ENCODE results near the gene PACRG. TPM values are rescaled to one million over a fixed set of nuclear protein-coding genes. Genes with fewer than 3 reads are reported as not detected.

PACRG gene
- total RNA-seq, 1 experiment from 2014 or later = 0.26 TPM

GRCh38 chr6:163053667-163054344, 326.0 kb downstream of the PACRG start:
- Histone ChIP-seq H3K9me3 (ENCODE audit: control insufficient read depth, low read depth, low read length) (no peaks in the 10 kb centered on the region), H2BK12ac (ENCODE audit: insufficient read length, low read depth, low read length) (no peak overlapping the region), H3K4ac (ENCODE audit: low read depth, low read length) (no peak overlapping the region), H4K8ac (replicated peaks; ENCODE audit: insufficient read length, low read depth, low read length) (no peak overlapping the region), H3K56ac (ENCODE audit: insufficient read length, low read depth, low read length) (no peak overlapping the region), H2AFZ (ENCODE audit: low read length) (no peak overlapping the region), H3T11ph (ENCODE audit: low read length) (no peak overlapping the region), H3K27me3 (ENCODE audit: insufficient read depth, low read length) (no peaks in the 10 kb centered on the region), H2AK5ac (ENCODE audit: insufficient read length, low read length) (no peak overlapping the region), H2BK15ac (ENCODE audit: low read depth, low read length) (no peak overlapping the region), H3K14ac (ENCODE audit: insufficient read depth, low read length) (no peak overlapping the region), H2BK20ac (ENCODE audit: low read depth, low read length, poor library complexity, severe bottlenecking) (no peak overlapping the region), H4K5ac (ENCODE audit: insufficient read length, low read depth, low read length) (no peak overlapping the region), H3K4me1 (ENCODE audit: insufficient read depth, low read length) (no peaks in the 10 kb centered on the region), H3K9ac (ENCODE audit: extremely low read depth, insufficient read length, low read length) (no peak overlapping the region), H3K4me2 (ENCODE audit: insufficient read depth, insufficient read length, low read length) (no peak overlapping the region), H2BK120ac (ENCODE audit: low read depth, low read length, poor library complexity, severe bottlenecking) (no peak overlapping the region), H3K27ac (ENCODE audit: insufficient read length, low read depth, low read length) (no peak overlapping the region), H3K23me2 (ENCODE audit: insufficient read length, low read depth, low read length, poor library complexity, severe bottlenecking) (no peaks in the 10 kb centered on the region), H3K79me2 (ENCODE audit: insufficient read depth, low read length) (no peaks in the 10 kb centered on the region), H2BK5ac (ENCODE audit: insufficient read length, low read length) (no peak overlapping the region), H4K20me1 (ENCODE audit: control insufficient read depth, insufficient read depth, insufficient read length) (no peaks in the 10 kb centered on the region), H3K23ac (ENCODE audit: insufficient read length, low read depth, low read length) (no peak overlapping the region), H3K18ac (ENCODE audit: insufficient read length, low read depth, low read length) (no peak overlapping the region), H4K91ac (ENCODE audit: insufficient read length, low read depth, low read length) (no peak overlapping the region), H3K79me1 (ENCODE audit: insufficient read depth, low read depth, low read length, poor library complexity, severe bottlenecking) (no peaks in the 10 kb centered on the region)
- H3K27ac Mint-ChIP-seq = no peak overlapping the region
- no peaks in the 10 kb centered on the region for H3K27me3 Mint-ChIP-seq (ENCODE audit: low read depth)
- H3K36me3 Mint-ChIP-seq (ENCODE audit: insufficient read depth in 1 of 3, low read depth in 3 of 3) = peaks cover 0 to 6% (median 5%) of the 10 kb centered on the region in 3 experiments; a peak in 4 of 7 replicates
- H3K4me1 Mint-ChIP-seq = no peaks in the 10 kb centered on the region
- WGBS (ENCODE audit: extremely low coverage, insufficient read length, low lambda C conversion rate) = no CpG with 5 or more reads among the region's 11 CpGs
- TF ChIP-seq CTCF (conservative IDR thresholded peaks at IDR 0.05) = no peak
- no peak for DNase-seq
- no peak overlapping the region for H3K4me3 Mint-ChIP-seq
- peaks cover 6 to 11% of the 10 kb centered on the region in 2 experiments; a peak in 3 of 5 replicates for H3K9me3 Mint-ChIP-seq
